ENCODE measurements around the gene MGRN1.

MGRN1 gene

DNA sequence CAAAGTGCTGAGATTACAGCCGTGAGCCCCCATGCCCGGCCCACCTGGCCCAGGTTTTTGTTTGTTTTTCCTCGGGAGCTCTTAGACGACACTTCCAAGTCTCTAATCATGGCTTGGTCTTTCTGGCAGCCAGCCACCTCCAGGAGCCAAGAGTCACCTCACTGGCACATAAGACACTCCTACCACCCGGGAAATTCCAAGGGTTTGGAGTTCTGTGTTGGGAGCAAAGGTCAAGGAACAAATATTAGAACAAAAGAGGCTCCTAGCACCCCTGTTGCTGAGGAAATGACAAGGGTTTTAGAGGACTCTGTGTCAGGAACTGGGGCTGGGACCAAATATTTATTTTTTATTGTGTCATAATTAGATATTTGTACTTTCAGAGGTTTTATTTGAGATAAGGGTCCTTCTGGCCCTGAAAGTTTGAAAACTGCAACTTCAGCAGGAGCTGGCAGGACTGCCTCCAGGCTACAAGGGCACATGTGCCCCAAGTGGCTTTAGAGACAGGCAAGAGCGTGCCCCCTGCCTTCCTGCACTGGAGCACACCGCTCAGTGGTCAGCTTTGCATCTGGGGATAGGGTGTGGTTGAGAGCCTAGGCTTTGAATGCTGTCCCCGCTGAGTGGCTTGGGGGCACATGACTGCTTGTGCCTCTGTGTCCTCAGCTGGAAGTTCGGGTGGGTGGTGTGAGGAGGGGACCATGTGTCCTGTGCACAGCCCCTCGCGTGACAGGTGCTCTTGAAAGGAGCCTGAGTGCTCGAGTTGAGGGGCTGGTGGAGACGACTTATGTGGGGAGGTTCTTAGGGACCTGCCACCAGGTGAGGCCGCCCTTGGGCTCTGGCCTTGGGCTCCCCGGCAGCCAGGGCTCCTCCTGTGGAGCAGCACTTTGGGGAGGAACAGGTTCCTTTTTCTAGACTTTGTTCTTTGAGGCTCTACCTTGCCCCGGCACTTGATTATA, 29.7 kb downstream of the MGRN1 start:
- TF ChIP-seq JUND (IDR thresholded peaks at IDR 0.05; ENCODE audit: low read depth): no peak
- in situ Hi-C loops (cut with HindIII; ENCODE audit: low pct_unique_long_range_greater_than_20kb, low sequenced_read_pairs): no loop called here
- DNase-seq (ENCODE audit: low read depth in 1 of 2, low spot score in 1 of 2): no peak

DNA sequence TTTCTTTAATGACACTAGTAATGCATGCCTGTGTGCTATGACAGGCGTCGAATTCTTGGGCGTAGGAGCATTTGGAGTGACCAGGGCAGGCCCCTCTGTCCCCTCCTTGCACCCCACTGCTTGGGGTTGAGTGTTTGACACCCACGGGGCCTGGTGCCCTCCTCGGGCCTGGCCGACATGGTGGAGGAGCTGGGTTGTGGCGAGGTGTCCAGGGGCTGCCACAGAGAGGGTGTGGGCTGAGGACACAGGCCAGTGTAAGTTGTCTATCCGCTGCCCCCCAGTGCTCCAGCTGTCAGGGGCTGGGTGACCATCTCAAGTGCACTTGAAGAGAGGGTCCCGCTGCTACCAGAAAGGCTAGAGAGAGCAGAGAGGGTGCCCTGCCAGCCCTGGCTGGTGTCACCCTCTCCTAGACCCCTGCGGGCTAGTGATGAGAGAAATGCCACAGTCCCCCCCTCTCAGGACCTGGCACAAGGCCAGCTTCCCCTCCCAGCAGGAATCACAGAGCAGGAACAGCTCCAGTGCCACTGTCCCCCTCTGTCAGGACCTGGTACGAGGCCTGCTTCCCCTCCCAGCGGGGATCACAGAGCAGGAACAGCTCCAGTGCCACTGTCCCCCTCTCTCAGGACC, 30.5 kb downstream of the MGRN1 start:
- DNase-seq (ENCODE audit: low read depth in 1 of 2, low spot score in 1 of 2): no peak
- TF ChIP-seq JUND (IDR thresholded peaks at IDR 0.05; ENCODE audit: low read depth): no peak
- in situ Hi-C loops (cut with HindIII; ENCODE audit: low pct_unique_long_range_greater_than_20kb, low sequenced_read_pairs): no loop called here

DNA sequence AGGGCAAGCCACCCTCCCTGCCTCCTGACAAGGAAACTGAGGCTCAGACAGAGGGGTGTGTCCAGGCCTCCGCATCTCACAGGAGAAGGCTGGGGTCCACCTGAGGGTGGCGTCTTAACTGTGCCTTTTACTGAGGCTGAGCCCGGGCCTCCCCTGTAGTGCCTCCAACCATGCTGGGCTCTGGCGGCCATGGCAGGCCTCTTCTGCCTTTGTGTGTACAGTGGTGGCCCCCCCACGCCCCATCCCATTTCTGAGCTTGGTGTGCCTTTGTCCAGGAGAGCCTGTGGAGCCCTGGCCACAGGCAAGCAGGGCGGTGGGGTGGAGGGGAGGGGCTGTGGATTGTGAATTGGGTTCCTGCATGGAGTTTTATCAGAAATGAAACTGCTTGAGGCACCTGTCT, 31.2 kb downstream of the MGRN1 start:
- no peak for DNase-seq (ENCODE audit: low read depth in 1 of 2, low spot score in 1 of 2)
- TF ChIP-seq JUND (IDR thresholded peaks at IDR 0.05; ENCODE audit: low read depth): no peak
- in situ Hi-C loops (cut with HindIII; ENCODE audit: low pct_unique_long_range_greater_than_20kb, low sequenced_read_pairs): no loop called here

DNA sequence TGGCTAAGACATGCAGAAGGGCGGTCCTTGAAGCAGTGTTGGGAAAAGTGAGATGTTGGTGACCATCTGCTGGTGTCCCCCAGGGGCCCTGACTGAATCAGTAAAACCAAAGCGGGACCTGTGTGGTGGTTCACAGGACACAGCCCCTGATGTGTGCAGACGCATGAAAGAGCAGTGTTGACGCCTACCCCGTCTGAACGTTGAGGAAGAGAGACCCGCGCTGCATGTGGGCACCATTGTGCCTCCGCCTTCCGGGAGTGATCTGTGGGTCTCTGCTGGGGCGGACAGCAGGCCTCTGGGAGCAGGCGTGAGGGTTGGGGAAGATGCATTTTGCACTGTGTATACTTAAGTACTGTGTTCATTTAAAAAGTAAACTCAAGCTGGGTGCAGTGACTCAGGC, 31.6 kb downstream of the MGRN1 start:
- TF ChIP-seq JUND (IDR thresholded peaks at IDR 0.05; ENCODE audit: low read depth): no peak
- no peak for DNase-seq (ENCODE audit: low read depth in 1 of 2, low spot score in 1 of 2)
- in situ Hi-C loops (cut with HindIII; ENCODE audit: low pct_unique_long_range_greater_than_20kb, low sequenced_read_pairs): no loop called here

DNA sequence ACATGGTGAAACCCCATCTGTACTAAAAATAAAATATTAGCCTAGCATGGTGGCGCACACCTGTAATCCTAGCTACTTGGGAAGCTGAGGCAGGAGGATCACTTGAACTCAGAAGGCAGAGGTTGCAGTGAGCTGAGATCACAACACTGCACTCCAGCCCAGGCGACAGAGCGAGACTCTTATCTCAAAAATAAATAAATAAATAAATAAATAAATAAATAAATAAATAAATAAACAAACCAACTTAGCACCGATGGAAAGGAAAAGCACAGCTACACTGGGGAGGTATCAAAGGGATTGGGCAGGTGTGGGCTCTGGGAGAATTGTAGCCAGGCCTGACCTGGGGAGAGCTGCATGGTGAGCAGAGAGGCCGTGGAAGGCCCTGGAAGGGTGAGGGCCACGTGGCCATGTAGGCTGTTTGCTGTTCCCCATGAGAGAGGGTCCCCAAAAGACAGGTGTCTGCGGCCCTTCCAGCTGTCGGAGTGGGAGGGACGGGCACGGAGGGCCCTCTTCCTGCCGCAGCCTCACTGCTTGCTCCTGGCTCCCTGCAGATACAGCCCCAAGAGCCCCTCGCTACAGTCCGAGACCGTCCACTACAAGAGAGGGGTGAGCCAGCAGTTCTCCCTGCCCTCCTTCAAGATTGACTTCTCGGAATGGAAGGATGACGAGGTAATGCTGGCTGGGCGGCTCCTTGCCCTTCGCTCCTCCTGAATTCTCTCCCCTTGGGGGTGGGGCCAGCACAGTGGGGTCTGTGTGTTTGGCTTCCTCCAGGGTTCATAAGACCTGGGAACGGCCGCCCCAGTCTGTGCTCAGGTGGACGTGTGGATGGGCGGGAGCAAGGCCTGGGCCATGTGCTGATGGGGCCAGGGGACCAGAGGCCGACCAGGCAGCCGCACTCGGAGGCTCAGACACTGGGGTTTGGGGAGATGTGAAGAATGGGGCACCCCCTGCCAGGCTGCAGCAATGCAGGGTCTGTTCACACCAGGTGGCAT, 32.4 kb downstream of the MGRN1 start:
- DNase-seq (ENCODE audit: low read depth in 1 of 2, low spot score in 1 of 2): no peak
- no peak for TF ChIP-seq JUND (IDR thresholded peaks at IDR 0.05; ENCODE audit: low read depth)
- in situ Hi-C loops (cut with HindIII; ENCODE audit: low pct_unique_long_range_greater_than_20kb, low sequenced_read_pairs): no loop called here

DNA sequence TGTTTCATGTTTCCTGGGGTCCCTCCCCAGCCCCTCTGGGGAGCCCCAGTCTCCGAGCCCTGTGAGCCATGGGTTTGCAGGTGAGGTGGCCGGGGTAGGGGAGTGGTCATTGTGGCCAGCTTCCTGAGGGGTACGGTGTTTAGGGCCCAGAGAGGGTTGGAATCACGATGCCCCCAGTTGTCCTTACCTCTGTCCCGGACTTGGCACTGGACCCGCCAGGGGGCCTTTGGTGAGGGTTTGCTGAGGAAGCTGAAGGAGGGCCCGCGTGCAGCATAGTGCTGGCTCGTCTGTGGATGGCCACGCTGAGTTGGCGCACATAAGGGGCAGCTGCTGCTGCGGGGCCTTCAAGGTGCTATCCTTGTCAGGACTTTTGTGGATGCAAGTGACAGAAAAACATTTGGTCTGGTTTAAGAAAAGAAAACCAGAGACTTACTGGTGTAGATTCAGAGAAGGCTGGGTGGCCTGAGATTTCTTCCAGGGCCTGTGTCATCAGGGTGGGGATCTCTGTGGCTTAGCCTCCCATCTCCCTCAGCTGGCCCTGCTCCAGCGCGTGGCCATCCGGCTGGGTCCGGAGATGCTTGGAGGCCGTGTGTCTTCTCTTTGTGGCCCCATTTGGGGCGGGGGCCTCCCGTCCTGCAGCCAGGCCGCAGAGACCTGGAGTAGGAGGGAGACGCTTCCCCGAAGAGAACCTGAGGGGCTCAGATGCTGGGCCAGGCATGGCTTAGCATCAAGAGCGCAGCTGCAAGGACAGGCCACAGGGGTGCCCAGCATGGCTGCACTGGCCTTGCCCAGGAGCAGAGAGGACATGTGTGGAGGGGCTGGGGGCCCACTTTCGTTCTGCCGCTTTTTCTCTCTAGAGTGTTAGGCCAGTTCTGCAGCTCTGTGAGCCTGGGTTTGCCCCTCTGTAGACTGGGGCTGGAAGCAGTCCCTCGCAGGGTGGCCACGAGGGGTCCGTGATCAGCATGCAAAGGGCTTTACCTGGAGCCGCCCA, 35.0 kb downstream of the MGRN1 start:
- no peak for TF ChIP-seq JUND (IDR thresholded peaks at IDR 0.05; ENCODE audit: low read depth)
- in situ Hi-C loops (cut with HindIII; ENCODE audit: low pct_unique_long_range_greater_than_20kb, low sequenced_read_pairs): no loop called here
- DNase-seq (ENCODE audit: low read depth in 1 of 2, low spot score in 1 of 2): no peak

DNA sequence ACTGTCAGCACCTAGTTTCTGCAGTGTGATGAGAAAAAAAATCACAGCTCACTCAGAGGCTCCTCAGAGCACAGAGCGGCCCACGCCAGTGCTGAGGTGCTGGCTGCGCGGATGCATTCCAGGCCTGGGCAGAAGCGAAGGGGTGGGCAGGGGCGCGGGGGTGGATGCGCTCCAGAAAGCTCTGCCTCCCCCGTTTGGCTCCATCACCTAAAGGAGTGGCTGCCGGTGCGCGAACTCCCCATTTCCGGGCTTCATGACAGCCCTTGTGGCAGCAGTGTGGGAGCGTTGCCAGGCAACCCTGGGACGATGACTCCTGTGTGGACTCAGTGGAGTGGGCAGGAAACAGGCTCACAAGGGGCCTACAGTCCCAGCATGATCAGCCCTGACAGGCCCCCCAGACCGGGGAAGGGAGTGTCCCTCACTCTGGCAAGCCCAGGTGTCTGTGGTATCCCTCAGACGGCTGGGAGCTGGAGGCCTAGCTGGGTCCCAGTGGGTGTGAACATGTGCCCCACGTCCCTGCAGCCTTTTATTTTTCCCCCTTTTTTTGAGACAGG, 35.9 kb downstream of the MGRN1 start:
- no peak for DNase-seq (ENCODE audit: low read depth in 1 of 2, low spot score in 1 of 2)
- in situ Hi-C loops (cut with HindIII; ENCODE audit: low pct_unique_long_range_greater_than_20kb, low sequenced_read_pairs): no loop called here
- TF ChIP-seq JUND (IDR thresholded peaks at IDR 0.05; ENCODE audit: low read depth): no peak

DNA sequence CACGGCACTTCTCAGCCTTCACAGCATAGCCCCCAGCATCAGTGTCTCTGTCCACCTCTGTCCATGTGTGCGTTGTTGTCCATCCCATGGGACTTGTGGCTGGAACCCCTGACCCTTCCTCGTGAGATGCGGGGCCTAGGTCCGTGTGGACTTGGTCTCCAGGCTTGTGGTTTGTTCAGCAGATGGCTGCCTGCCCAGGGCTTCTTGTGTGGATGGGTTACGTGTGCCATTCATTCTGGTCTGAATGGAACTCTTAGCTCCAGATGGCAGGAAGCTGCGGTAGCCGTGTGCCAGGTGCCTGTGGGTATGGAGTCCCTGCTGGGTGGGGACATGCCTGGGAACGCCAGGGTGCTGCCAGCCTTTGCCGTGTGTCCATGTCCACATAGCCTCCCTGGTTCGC, 37.0 kb downstream of the MGRN1 start:
- no peak for TF ChIP-seq JUND (IDR thresholded peaks at IDR 0.05; ENCODE audit: low read depth)
- no peak for DNase-seq (ENCODE audit: low read depth in 1 of 2, low spot score in 1 of 2)
- in situ Hi-C loops (cut with HindIII; ENCODE audit: low pct_unique_long_range_greater_than_20kb, low sequenced_read_pairs): no loop called here

DNA sequence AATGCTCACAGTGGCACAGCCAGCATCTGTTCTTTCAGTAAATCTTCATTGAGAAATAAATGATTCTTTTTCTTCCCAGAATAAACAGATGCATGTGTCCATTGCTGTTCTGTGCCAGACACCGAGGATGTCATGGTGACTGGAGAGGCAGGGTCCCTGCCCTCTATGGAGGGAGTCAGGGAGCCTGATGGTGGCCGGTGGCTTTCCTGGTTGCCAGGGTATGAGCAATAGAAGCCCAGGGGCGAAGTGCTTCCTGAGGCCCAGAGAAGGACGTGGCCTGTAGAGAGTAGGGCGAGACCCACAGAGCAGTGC, 38.8 kb downstream of the MGRN1 start:
- in situ Hi-C loops (cut with HindIII; ENCODE audit: low pct_unique_long_range_greater_than_20kb, low sequenced_read_pairs): no loop called here
- TF ChIP-seq JUND (IDR thresholded peaks at IDR 0.05; ENCODE audit: low read depth): no peak
- DNase-seq (ENCODE audit: low read depth in 1 of 2, low spot score in 1 of 2): no peak

DNA sequence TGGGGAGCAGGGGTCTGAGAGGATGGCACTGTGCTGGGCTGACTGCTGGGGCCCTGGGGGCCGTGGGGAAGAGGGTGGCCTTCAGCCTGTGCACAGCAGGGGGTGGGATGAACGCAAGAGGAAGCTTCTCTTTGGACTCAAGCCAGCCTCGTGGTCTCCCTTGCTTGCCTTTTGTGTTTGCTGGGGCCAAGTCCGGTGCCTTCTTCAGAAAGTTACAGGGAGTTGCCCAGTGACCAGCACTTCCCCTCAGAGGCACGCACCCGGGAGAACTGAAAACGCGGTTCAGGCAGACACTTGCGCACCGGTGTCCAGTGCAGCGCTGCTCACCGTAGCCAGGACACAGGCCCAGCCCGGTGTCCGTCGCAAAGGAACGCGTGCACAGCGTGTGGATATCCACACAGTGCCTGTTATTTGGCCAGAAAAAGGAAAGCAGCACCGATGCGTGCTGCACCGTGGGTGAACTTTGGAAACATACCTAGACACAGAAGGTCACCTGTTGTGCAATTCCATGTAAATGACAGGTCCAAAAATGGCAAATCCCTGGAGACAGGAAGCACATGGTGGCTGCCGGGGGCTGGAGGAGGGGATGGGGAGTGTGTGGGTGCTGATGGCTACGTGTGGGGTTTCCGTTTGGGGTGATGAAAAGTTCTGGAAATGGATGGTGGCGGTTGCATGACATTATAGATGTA, 39.3 kb downstream of the MGRN1 start:
- no peak for DNase-seq (ENCODE audit: low read depth in 1 of 2, low spot score in 1 of 2)
- in situ Hi-C loops (cut with HindIII; ENCODE audit: low pct_unique_long_range_greater_than_20kb, low sequenced_read_pairs): no loop called here
- no peak for TF ChIP-seq JUND (IDR thresholded peaks at IDR 0.05; ENCODE audit: low read depth)

Data from T47D (cell line).